Measurements from ENCODE around the gene TRABD2A. TPM values are rescaled to one million over a fixed set of nuclear protein-coding genes. Genes with fewer than 3 reads are reported as not detected.

The TRABD2A gene
- 8.9 to 10.8 TPM (median 10.3 TPM) in 5 replicates for total RNA-seq (2022; extraction: Qiagen RNA extraction; ENCODE audit: low read depth)

GRCh38 chr2:84880645-84881521, at the start of gene TRABD2A:
Gene TRABD2A, minus strand, starts transcription at chr2:84881084. Its CDS starts 45 bp downstream, at chr2:84881039.

GRCh38 chr2:84905181-84906107, 24.6 kb upstream of the TRABD2A start, which contains the start of gene TMSB10:
Gene TMSB10, plus strand, starts transcription at chr2:84905656.

Other genes with a start within 250 kb of the TRABD2A start
- gene TMSB10, start 24.6 kb upstream of the TRABD2A start, total RNA-seq (2022; extraction: Qiagen RNA extraction; ENCODE audit: low read depth): 7,472 to 9,403 TPM (median 8,398 TPM) in 5 replicates
- 87.0 to 101 TPM (median 93.2 TPM) in 5 replicates for gene KCMF1, start 90.1 kb upstream of the TRABD2A start, total RNA-seq (2022; extraction: Qiagen RNA extraction; ENCODE audit: low read depth)